ENCODE measurements around the gene SYNE1. TPM values are rescaled to one million over a fixed set of nuclear protein-coding genes. Genes with fewer than 3 reads are reported as not detected.

The SYNE1 gene
- total RNA-seq, 1 experiment from 2014 or later = 6.5 TPM

DNA sequence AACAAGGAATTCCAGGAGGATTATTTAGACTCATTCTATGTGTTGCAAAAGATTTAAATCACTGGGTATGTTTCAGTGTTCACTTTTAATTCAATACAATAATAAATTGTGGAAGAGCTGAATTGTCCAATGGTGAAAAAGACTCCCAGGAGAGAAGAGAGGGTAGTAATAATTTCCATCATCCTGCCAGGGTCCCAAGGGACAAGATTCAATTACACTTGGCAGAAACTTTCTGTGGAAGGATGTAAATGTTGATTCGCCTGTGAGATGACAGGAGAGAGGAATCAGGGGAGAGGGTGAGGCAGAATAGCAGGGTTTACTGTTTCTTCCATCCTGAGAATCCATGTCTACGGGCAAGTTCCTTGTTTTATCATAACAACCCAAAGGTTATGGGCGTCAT is 487.0 kb downstream of the SYNE1 start (continued):
- TF ChIP-seq, protein P1, sequence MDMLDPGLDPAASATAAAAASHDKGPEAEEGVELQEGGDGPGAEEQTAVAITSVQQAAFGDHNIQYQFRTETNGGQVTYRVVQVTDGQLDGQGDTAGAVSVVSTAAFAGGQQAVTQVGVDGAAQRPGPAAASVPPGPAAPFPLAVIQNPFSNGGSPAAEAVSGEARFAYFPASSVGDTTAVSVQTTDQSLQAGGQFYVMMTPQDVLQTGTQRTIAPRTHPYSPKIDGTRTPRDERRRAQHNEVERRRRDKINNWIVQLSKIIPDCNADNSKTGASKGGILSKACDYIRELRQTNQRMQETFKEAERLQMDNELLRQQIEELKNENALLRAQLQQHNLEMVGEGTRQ (CRISPR knock-in tag; IDR thresholded peaks at IDR 0.05) = no peak
- TF ChIP-seq, protein P2, sequence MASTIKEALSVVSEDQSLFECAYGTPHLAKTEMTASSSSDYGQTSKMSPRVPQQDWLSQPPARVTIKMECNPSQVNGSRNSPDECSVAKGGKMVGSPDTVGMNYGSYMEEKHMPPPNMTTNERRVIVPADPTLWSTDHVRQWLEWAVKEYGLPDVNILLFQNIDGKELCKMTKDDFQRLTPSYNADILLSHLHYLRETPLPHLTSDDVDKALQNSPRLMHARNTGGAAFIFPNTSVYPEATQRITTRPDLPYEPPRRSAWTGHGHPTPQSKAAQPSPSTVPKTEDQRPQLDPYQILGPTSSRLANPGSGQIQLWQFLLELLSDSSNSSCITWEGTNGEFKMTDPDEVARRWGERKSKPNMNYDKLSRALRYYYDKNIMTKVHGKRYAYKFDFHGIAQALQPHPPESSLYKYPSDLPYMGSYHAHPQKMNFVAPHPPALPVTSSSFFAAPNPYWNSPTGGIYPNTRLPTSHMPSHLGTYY (CRISPR knock-in tag; IDR thresholded peaks at IDR 0.05) = no peak
- no peak for TF ChIP-seq TEAD4 (CRISPR knock-in tag; IDR thresholded peaks at IDR 0.05)
- no peak for TF ChIP-seq EMX1 (CRISPR knock-in tag; IDR thresholded peaks at IDR 0.05)
- TF ChIP-seq, protein P3, sequence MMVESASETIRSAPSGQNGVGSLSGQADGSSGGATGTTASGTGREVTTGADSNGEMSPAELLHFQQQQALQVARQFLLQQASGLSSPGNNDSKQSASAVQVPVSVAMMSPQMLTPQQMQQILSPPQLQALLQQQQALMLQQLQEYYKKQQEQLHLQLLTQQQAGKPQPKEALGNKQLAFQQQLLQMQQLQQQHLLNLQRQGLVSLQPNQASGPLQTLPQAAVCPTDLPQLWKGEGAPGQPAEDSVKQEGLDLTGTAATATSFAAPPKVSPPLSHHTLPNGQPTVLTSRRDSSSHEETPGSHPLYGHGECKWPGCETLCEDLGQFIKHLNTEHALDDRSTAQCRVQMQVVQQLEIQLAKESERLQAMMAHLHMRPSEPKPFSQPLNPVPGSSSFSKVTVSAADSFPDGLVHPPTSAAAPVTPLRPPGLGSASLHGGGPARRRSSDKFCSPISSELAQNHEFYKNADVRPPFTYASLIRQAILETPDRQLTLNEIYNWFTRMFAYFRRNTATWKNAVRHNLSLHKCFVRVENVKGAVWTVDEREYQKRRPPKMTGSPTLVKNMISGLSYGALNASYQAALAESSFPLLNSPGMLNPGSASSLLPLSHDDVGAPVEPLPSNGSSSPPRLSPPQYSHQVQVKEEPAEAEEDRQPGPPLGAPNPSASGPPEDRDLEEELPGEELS (CRISPR knock-in tag; IDR thresholded peaks at IDR 0.05) = no peak
- no peak for TF ChIP-seq OVOL2 (CRISPR knock-in tag; IDR thresholded peaks at IDR 0.05; ENCODE audit: borderline replicate concordance)
- TF ChIP-seq, protein P4, sequence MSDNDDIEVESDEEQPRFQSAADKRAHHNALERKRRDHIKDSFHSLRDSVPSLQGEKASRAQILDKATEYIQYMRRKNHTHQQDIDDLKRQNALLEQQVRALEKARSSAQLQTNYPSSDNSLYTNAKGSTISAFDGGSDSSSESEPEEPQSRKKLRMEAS (CRISPR knock-in tag; IDR thresholded peaks at IDR 0.05) = no peak
- no peak for TF ChIP-seq ZNF263 (CRISPR knock-in tag; IDR thresholded peaks at IDR 0.05; ENCODE audit: low read depth)
- no peak for TF ChIP-seq ELF4 (CRISPR knock-in tag; IDR thresholded peaks at IDR 0.05; ENCODE audit: low read depth)
- TF ChIP-seq JAZF1 (CRISPR knock-in tag; IDR thresholded peaks at IDR 0.05) = no peak

DNA sequence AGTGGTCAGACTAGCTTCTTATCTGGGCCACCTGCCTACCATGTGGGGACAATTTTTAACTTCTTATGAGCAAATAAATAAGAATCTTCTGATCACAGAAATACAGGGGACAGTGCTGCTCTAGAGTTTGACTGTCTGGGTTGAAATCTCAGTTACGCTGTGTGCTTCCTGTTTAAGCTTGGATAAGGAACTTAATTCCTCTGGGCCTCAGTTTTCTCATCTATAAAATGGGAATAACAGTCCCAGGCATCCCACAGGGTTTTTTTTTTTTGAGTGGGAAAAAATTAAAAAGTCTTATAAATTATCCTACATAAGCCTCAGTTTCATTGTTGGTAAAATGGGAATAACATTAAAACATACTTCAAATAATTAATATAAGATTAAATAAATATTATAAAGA is 488.8 kb downstream of the SYNE1 start:
- no peak overlapping the region for H3K4me3 Mint-ChIP-seq
- no peaks in the 10 kb centered on the region for H3K9me3 Mint-ChIP-seq
- H3K27me3 Mint-ChIP-seq (ENCODE audit: low read depth) = no peaks in the 10 kb centered on the region
- ChIA-PET CTCF (interaction anchor here (1.1 to 1.2 kb wide), 2 partner anchors 24 to 500 kb away, joined by 3 to 8 read pairs; no protein-coding TSS in a partner anchor), POLR2A (no interaction called here)
- ATAC-seq = no peak
- peaks cover 12% of the 10 kb centered on the region for H3K4me1 Mint-ChIP-seq
- no peak for DNase-seq (ENCODE audit: low spot score)
- no peak overlapping the region for H3K27ac Mint-ChIP-seq
- no peaks in the 10 kb centered on the region for H3K36me3 Mint-ChIP-seq
- no peak for TF ChIP-seq FOXP1 (CRISPR knock-in tag; IDR thresholded peaks at IDR 0.05; ENCODE audit: borderline replicate concordance)
- no peak for TF ChIP-seq ELF4 (CRISPR knock-in tag; IDR thresholded peaks at IDR 0.05; ENCODE audit: low read depth)
- TF ChIP-seq, protein P4 (CRISPR knock-in tag; IDR thresholded peaks at IDR 0.05) = no peak
- no peak for TF ChIP-seq NFE2L1 (CRISPR knock-in tag; IDR thresholded peaks at IDR 0.05)
- TF ChIP-seq, protein P5, sequence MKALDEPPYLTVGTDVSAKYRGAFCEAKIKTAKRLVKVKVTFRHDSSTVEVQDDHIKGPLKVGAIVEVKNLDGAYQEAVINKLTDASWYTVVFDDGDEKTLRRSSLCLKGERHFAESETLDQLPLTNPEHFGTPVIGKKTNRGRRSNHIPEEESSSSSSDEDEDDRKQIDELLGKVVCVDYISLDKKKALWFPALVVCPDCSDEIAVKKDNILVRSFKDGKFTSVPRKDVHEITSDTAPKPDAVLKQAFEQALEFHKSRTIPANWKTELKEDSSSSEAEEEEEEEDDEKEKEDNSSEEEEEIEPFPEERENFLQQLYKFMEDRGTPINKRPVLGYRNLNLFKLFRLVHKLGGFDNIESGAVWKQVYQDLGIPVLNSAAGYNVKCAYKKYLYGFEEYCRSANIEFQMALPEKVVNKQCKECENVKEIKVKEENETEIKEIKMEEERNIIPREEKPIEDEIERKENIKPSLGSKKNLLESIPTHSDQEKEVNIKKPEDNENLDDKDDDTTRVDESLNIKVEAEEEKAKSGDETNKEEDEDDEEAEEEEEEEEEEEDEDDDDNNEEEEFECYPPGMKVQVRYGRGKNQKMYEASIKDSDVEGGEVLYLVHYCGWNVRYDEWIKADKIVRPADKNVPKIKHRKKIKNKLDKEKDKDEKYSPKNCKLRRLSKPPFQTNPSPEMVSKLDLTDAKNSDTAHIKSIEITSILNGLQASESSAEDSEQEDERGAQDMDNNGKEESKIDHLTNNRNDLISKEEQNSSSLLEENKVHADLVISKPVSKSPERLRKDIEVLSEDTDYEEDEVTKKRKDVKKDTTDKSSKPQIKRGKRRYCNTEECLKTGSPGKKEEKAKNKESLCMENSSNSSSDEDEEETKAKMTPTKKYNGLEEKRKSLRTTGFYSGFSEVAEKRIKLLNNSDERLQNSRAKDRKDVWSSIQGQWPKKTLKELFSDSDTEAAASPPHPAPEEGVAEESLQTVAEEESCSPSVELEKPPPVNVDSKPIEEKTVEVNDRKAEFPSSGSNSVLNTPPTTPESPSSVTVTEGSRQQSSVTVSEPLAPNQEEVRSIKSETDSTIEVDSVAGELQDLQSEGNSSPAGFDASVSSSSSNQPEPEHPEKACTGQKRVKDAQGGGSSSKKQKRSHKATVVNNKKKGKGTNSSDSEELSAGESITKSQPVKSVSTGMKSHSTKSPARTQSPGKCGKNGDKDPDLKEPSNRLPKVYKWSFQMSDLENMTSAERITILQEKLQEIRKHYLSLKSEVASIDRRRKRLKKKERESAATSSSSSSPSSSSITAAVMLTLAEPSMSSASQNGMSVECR (CRISPR knock-in tag; IDR thresholded peaks at IDR 0.05; ENCODE audit: borderline replicate concordance) = no peak
- TF ChIP-seq ZNF232 (CRISPR knock-in tag; IDR thresholded peaks at IDR 0.05) = no peak
- no peak for TF ChIP-seq GRHL2 (CRISPR knock-in tag; IDR thresholded peaks at IDR 0.05; ENCODE audit: insufficient replicate concordance, severe bottlenecking)
- no peak for TF ChIP-seq ESRRA (CRISPR knock-in tag; IDR thresholded peaks at IDR 0.05; ENCODE audit: borderline replicate concordance)
- no peak for TF ChIP-seq JAZF1 (CRISPR knock-in tag; IDR thresholded peaks at IDR 0.05)
- TF ChIP-seq, protein P6, sequence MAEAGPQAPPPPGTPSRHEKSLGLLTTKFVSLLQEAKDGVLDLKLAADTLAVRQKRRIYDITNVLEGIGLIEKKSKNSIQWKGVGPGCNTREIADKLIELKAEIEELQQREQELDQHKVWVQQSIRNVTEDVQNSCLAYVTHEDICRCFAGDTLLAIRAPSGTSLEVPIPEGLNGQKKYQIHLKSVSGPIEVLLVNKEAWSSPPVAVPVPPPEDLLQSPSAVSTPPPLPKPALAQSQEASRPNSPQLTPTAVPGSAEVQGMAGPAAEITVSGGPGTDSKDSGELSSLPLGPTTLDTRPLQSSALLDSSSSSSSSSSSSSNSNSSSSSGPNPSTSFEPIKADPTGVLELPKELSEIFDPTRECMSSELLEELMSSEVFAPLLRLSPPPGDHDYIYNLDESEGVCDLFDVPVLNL (CRISPR knock-in tag; IDR thresholded peaks at IDR 0.05; ENCODE audit: borderline replicate concordance, low read depth) = no peak
- TF ChIP-seq FOXJ3 (CRISPR knock-in tag; IDR thresholded peaks at IDR 0.05; ENCODE audit: borderline replicate concordance) = no peak
- no peak for TF ChIP-seq TCF7 (CRISPR knock-in tag; IDR thresholded peaks at IDR 0.05; ENCODE audit: low read depth)
- TF ChIP-seq, protein P7, sequence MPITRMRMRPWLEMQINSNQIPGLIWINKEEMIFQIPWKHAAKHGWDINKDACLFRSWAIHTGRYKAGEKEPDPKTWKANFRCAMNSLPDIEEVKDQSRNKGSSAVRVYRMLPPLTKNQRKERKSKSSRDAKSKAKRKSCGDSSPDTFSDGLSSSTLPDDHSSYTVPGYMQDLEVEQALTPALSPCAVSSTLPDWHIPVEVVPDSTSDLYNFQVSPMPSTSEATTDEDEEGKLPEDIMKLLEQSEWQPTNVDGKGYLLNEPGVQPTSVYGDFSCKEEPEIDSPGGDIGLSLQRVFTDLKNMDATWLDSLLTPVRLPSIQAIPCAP (CRISPR knock-in tag; IDR thresholded peaks at IDR 0.05) = no peak
- TF ChIP-seq NR3C1 (CRISPR knock-in tag; conservative IDR thresholded peaks at IDR 0.05; ENCODE audit: low read depth) = no peak
- TF ChIP-seq, protein P8, sequence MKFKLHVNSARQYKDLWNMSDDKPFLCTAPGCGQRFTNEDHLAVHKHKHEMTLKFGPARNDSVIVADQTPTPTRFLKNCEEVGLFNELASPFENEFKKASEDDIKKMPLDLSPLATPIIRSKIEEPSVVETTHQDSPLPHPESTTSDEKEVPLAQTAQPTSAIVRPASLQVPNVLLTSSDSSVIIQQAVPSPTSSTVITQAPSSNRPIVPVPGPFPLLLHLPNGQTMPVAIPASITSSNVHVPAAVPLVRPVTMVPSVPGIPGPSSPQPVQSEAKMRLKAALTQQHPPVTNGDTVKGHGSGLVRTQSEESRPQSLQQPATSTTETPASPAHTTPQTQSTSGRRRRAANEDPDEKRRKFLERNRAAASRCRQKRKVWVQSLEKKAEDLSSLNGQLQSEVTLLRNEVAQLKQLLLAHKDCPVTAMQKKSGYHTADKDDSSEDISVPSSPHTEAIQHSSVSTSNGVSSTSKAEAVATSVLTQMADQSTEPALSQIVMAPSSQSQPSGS (CRISPR knock-in tag; IDR thresholded peaks at IDR 0.05; ENCODE audit: borderline replicate concordance, low read depth) = no peak
- TF ChIP-seq JUN (CRISPR knock-in tag; IDR thresholded peaks at IDR 0.05) = no peak

Data from WTC11 (cell line).